ENCODE measurements around the gene CRTC1. TPM values are rescaled to one million over a fixed set of nuclear protein-coding genes. Genes with fewer than 3 reads are reported as not detected.

CRTC1 gene
- total RNA-seq, 1 experiment from 2014 or later: 19.0 TPM

- H3K9me3 Mint-ChIP-seq: no peaks in the 10 kb centered on the region
- H3K4me1 ChIP-seq (ENCODE audit: insufficient read depth, low read length): no peaks in the 10 kb centered on the region
- no peak overlapping the region for H2BK12ac ChIP-seq (ENCODE audit: insufficient read length, low read depth, low read length)
- H3K23me2 ChIP-seq (ENCODE audit: insufficient read length, low read depth, low read length, poor library complexity, severe bottlenecking): no peaks in the 10 kb centered on the region
- H2BK15ac ChIP-seq (ENCODE audit: low read depth, low read length): no peak overlapping the region
- H2BK5ac ChIP-seq (ENCODE audit: insufficient read length, low read length): no peak overlapping the region
- H3K27me3 ChIP-seq (ENCODE audit: insufficient read depth, low read length): no peaks in the 10 kb centered on the region; the same call in 1 of the 2 replicates
- H3K27ac ChIP-seq (ENCODE audit: insufficient read length, low read depth, low read length): no peak overlapping the region
- no peak overlapping the region for H4K5ac ChIP-seq (ENCODE audit: insufficient read length, low read depth, low read length)
- H3K4ac ChIP-seq (ENCODE audit: low read depth, low read length): no peak overlapping the region
- peaks cover 62% of the 10 kb centered on the region for H3K27me3 Mint-ChIP-seq (ENCODE audit: low read depth)
- no peak overlapping the region for H2BK20ac ChIP-seq (ENCODE audit: low read depth, low read length, poor library complexity, severe bottlenecking)
- H4K20me1 ChIP-seq (ENCODE audit: control insufficient read depth, insufficient read depth, insufficient read length): no peaks in the 10 kb centered on the region
- no peak overlapping the region for H3K56ac ChIP-seq (ENCODE audit: insufficient read length, low read depth, low read length)
- no peaks in the 10 kb centered on the region for H3K79me2 ChIP-seq (ENCODE audit: insufficient read depth, low read length)
- no peak overlapping the region for H3K18ac ChIP-seq (ENCODE audit: insufficient read length, low read depth, low read length)
- H3K14ac ChIP-seq (ENCODE audit: insufficient read depth, low read length): no peak overlapping the region
- no peak overlapping the region for H3K23ac ChIP-seq (ENCODE audit: insufficient read length, low read depth, low read length)
- H3K27ac Mint-ChIP-seq: no peak overlapping the region
- H4K8ac ChIP-seq (replicated peaks; ENCODE audit: insufficient read length, low read depth, low read length): no peak overlapping the region
- H3K79me1 ChIP-seq (ENCODE audit: insufficient read depth, low read depth, low read length, poor library complexity, severe bottlenecking): no peaks in the 10 kb centered on the region
- H2AFZ ChIP-seq (ENCODE audit: low read length): no peak overlapping the region
- no peak overlapping the region for H3K4me2 ChIP-seq (ENCODE audit: insufficient read depth, insufficient read length, low read length)
- H3K9ac ChIP-seq (ENCODE audit: extremely low read depth, insufficient read length, low read length): no peak overlapping the region
- no peak overlapping the region for H2AK5ac ChIP-seq (ENCODE audit: insufficient read length, low read length)
- H3T11ph ChIP-seq (ENCODE audit: low read length): no peak overlapping the region
- H3K4me3 Mint-ChIP-seq: no peak overlapping the region
- DNase-seq: no peak
- no peaks in the 10 kb centered on the region for H3K4me1 Mint-ChIP-seq
- no peaks in the 10 kb centered on the region for H3K9me3 ChIP-seq (ENCODE audit: control insufficient read depth, low read depth, low read length)
- WGBS (ENCODE audit: extremely low coverage, insufficient read length, low lambda C conversion rate): no CpG with 5 or more reads among the region's 19 CpGs
- TF ChIP-seq CTCF (conservative IDR thresholded peaks at IDR 0.05): no peak
- no peak overlapping the region for H4K91ac ChIP-seq (ENCODE audit: insufficient read length, low read depth, low read length)
- H3K36me3 Mint-ChIP-seq (ENCODE audit: insufficient read depth in 1 of 3, low read depth in 3 of 3): no peaks in the 10 kb centered on the region
- no peak overlapping the region for H2BK120ac ChIP-seq (ENCODE audit: low read depth, low read length, poor library complexity, severe bottlenecking)
Observed at GRCh38 chr19:18807861-18808331, 124.4 kb downstream of the CRTC1 start.

All from H9 (cell line).